Stimulated activated CD8-positive, alpha-beta memory T cell treated with anti-CD3 and anti-CD28 coated beads, Interleukin-15, amount 100 ng/mL, for 24 hours (primary cell): ENCODE data around the gene MTHFD2L.

Experiments used
- DNase-seq: peaks from one replicate; pipeline ENCODE4 v3.0.0-alpha.2; 2020; ENCODE audit warnings: low read depth

MTHFD2L gene

DNA sequence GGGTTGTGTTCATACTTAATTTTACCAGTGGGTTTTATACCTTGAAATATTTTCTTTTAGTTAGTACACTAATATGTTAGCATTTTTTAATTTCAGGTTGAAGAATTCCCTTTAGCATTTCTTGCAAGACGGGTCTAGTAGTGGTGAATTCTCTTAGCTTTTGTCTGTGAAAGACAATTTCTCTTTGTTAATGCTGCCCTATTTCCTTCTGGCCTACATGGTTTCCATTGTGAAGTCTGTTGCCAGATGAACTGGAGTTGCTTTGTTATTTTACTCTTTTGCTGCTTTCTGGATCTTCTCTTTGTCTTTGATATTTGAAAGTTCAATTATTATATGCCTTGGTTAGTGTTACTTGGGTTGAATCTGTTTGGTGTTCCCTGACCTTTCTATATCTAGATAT is 25.0 kb upstream of the MTHFD2L start:
- no peak for DNase-seq

DNA sequence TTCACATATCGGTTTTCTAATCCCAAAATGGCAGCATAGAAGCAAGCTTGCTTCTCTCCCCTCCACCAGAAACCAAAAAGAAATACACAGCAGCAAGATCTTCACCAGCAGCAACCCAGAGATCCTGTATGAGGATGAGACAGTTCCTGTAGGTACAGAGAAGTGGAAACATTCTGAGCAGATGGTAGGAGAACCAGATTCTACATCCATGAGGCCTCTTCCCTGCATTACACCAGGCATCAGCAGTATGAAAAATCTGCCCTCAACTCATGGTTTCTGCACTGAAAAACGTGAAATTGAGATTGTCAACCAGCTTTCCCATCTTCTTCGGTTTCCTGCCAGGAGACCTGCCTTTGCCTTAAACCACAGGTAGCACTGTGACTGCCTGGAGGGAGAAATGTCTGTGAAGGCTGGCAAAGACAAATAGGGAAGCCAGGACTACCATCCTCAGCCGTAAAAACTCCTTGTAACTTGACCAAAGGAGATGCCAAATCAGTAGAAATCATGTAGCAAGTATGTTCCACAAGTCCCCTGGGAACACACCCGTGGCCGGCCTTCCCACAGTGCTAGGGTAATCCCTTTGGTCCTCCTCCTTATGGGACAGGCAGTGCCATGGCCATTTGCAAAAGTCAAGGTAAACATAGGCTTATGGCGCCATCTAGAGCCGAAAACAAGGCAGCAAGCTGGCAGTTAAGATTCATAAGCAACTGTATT is 24.0 kb upstream of the MTHFD2L start:
- no peak for DNase-seq

DNA sequence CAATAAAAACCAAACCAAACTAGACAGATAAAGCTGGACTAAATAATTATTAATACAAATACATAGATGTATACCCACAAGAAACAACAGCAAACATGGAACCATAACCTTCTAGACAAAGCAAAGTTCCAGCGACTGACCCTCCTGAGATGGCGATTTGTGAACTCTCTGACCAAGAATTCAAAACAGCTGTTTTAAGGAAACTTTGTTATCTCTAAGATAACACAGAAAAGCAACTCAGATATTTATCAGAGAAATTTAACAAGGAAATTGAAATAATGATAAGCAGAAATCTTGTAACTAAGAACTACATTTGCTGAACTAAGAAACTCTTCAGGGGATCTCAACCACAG is 23.4 kb upstream of the MTHFD2L start:
- no peak for DNase-seq

DNA sequence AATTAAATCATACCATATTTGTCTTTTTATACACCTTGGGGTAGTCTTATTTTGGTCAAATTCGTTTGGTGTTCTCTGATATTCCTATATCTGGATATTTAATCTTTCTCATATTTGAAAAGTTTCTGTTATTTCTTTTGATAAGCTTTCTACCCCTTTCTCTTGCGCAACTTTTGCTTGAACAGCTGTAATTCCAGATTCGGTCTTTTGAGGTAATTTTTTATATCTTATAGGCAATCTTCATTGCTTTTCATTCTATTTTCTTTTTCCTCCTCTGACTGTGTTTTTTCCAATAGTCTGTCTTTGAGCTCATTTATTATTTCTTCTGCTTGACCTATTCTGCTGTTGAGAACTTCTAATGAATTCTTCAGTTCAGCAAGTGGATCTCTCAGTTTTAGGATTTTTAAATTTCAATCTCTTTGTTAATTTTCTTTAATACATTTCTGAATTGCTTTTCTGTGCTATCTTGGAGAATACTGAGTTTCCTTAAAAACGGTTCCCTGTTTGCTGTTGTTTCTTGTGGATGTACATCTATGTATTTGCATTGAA is 11.3 kb upstream of the MTHFD2L start:
- no peak for DNase-seq

DNA sequence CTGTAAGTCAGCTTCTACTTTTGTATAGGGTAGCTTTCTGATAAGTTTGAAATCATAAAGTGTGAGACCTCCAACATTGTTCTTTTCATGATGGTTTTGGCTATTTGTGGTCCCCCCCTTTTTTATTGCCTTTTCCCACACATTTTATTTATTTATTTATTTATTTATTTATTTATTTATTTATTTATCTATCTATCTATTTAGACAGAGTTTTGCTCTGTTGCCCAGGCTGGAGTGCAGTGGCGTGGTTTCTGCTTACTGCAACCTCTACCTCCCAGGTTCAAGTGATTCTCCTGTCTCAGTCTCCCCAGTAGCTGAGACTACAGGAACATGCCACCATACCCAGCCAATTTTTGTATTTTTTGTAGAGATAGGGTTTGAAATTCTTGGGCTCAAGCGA is 9.7 kb upstream of the MTHFD2L start:
- DNase-seq, result no peak

DNA sequence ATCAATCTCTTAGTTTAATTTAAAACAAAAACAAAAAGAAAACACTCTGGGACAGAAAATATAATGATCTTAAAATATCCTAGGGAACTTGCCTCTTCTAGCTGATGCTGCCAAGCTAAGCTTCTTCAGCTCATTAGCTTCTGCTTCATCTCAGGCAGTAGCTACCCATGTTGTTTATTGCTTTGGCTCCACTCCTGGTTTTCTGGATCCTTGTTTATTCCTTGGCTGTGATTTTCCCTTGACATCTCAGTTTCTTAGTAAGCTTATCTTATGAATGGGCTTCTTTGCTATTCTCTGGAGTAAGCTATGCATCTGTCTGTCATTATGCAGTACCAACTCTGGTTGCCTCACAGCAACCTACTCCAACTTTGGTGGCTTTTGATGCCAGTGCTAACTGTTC is 5.1 kb upstream of the MTHFD2L start:
- no peak for DNase-seq

DNA sequence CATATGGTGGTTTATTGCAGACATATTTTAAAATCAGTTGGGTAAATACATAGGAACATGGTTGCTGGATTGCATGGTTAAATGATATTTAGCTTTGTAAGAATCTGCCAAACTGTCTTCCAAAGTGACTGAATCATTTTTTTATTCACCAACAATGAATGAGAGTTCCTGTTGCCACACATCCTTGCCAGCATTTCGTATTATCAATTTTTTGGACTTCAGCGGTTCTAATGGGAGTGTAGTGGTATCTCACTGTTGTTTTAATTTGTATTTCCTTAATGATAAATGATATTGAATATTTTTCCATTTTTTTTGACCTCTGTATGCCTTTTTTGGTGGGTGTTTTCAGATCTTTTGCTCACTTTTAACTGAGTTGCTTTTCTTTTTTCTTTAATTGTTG is 1.4 kb upstream of the MTHFD2L start:
- DNase-seq, result no peak

DNA sequence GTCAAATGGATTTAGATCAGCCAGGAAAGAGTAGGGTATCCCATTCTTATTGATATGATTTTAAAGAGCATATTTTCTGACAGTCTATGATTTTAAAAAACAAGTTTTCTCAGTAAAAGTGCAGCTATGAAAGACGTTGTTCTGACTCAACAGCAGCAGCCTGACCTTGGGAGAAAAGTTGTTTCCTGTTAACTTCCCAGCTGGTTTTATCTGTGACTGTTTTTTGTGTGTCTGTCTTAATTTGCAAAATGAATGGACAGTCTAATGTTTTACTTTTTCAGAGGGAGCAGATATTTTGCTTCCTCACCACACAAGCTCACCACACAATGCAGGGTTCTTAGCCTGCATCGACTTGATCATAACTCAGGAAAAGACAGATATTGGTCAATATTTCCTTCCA is 764 bp upstream of the MTHFD2L start:
- DNase-seq, result no peak

DNA sequence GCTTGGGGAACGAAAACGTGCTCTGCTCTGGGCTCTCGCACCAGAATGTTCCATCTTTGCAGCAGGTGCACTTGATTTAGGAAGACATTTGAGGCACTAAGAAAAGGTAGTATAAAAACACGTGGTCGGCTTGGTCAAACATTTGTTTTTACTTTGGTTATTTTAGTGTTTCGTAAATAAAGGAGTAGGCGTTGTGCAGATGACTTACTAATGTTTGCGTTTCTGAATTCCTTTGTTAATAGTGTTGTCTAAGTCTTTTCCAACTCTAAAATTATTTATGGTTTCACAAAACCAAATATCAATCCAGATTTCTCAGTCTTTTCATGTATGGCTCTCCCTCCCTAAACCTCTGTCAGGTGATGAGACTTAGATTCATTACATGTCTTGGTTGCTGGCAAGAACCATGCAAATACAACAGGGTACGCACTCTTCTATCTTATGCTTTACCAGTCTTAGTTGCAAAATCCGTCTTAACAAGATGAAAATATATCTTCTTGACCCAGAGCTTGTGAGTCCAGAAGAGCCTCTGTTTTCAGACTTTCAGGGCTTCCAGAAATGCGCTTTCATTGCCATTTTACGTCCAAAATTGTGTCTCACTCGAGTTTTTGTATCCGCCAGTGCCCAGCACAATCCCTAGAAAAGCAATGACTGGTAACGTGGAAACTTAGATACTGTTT is 686 bp downstream of the MTHFD2L start:
- no peak for DNase-seq

DNA sequence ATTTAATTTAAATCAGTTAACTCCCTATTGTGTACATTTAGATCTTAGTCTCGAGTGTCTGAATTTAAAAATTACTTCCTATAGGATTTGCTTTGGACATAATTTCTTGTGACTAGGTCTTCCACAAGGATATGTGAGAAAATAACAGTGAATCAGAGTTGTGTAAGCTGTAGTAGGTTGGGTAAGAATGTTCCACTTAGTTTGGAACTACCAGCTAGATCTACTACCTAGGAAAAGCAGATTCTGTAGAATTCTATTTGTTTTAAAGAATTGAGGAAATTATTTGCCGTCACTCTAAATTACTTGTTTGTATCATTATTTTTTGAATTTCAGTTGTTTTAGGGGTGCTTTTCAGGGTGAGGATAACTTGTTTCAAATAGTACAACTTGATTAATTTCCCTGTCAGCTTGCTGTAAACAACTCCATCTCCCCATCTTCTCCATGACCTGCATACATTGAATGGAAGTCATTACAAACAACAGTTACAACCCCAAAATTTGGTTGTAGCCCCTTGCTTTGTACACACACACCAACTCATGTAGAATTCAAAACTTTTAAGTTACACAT is 1.3 kb downstream of the MTHFD2L start:
- no peak for DNase-seq

DNA sequence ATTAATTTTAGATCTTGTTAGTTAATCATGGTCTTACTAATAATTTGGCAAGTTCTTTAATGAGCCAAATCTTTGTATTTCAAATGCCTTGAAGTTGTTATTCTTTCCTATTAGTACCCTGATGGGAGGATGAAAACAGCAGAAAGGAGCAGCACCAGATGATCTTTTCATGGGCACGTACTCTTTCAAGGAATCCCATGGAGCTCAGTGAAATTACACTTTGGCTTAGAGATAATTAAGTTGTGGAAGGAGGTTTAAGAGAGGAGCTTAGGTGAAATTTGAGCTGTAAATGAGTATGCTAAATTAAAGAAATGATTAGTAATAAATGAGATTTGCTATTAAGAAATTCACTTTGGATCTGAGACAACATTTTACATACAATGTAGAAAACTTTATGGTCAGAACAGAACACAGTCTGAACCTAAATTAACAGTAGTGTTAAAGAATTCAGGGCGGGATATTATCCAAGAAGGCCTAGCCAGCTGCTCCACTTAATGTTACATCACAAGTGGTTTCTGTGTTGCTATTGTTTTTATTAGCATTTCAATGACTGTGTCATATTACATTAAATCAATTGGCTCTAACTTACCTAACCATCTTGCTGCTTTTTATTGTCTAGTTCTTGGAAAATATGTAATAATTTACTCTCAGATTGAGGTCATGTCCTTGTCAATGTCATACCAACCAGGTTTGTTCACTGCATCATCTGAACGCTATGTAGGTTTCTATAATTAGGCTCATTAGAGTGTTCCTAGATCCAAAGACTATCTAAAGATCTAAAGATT is 3.9 kb downstream of the MTHFD2L start:
- no peak for DNase-seq

DNA sequence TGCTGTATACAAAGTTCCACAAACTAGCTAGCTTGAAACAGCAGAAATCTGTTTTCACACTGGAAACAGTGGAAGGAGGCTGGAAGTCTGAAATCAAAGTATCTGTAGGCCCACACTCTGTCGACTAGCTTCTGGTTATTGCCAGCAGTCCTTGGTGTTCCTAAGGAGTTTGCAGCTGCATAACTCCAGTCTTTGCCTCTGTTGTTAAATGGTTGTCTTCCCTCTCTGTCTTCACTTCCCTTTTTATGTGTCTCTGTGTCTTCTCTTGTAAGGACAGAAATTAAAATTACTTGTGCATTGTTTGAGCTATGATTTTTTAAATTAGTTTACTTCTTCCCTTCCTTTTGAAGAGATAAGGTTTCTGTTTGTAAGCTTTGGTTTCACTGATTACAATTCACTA is 8.2 kb downstream of the MTHFD2L start:
- DNase-seq, result no peak

DNA sequence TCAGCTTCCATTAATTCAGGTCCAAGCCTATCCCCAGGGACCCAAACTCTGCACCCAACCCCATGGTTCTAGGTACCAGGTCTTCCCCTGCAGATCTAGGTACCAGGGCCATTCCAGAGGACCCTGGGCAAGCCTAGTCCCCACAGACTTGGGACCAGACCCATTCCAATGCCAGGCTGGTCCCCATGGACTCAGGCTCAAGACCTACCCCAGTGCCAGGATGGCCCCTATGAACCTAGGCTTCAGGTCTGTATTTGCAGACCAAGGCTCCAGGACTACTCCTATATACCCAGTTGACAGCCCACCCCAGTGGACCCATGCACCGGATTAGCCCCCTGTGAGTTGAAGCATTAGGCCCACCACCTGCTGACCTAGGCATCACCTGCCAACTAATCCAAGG is 8.9 kb downstream of the MTHFD2L start:
- no peak for DNase-seq

DNA sequence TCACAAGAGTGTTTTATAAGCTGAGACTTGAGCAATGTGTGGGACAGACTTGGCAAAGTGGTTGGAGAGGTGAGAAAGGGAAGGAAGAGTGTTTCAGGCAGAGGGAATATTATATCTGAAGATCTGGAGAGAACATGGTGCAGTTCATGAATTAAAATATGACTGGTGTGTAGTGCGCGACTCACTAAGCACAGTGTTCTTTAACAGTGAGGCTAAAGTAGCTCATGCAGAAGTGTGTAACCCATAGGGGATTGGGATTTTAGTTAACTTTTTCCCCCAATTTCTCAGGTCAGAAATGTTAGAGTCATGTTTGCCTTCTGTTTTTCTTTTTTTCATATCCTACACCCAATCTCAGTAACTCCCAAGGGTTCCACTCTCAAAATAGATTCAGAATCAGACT is 9.7 kb downstream of the MTHFD2L start:
- DNase-seq, result no peak

DNA sequence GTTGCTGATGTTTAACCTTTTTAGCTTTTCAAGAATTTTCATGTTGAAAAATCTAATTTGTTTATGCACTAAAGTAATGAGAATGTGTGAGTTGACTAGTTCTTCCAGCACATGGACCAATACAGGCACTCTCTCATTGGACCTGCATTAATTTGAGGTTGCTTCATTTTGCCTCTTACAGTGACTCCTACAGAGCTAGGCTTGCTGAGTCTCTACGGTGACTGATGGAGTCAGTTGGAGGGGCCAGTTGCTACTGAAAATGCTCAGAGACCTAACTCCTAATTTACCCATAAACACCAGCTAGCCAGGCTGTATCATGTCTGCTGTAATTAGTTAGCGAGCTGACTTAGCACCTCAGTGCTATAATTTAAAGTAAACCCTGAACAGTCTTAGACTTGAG is 10.9 kb downstream of the MTHFD2L start:
- no peak for DNase-seq

DNA sequence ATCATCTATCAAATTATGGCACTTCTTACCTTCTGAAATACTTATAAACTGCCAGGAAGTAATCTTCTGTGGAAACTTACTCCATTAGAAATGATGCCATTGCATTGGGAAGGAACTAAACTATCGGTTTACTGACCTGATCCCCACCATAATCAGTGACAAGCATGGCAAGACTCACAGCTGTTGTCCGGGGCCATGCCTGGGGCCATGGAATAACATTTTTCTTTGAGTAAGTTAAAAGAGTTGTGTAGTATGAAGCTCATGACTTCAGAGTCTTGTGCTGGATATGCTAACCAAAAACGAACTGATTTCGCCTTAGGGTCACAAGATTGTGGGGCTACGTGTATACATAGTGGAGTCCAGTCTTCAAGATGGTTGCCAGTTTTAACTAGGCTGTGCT is 15.4 kb downstream of the MTHFD2L start:
- DNase-seq, result no peak

DNA sequence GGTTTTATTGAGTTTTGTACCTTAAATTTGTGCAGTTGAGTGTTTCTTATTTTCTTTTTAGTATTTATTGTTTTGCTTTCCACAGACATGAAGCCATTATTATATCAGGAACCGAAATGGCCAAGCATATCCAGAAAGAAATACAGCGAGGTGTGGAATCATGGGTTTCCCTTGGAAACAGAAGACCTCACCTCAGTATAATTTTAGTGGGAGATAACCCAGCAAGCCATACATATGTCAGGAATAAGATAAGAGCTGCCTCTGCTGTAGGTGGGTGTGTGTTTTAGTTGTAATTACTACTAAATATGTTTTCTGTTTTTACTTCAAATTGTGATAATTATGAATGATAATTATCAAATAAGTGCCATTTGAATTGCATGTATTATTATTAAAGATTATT is 16.5 kb downstream of the MTHFD2L start:
- DNase-seq, result no peak

DNA sequence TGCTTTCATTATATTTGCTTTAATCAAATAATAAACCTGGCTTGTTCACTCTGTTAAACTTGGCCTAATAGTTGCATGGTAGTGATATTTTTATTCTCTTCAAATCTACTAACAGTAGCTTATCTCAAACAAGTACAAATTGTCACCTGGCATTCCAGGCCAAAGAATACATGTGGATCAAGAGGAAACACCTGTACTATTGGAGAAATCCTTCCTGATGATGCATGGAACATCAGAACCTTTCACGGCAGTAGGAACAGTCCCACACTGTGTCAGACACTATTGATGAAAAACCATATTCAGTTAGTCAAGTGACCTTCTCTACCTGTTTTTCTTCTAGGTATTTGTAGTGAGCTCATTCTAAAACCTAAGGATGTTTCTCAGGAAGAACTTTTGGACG is 17.0 kb downstream of the MTHFD2L start:
- no peak for DNase-seq

DNA sequence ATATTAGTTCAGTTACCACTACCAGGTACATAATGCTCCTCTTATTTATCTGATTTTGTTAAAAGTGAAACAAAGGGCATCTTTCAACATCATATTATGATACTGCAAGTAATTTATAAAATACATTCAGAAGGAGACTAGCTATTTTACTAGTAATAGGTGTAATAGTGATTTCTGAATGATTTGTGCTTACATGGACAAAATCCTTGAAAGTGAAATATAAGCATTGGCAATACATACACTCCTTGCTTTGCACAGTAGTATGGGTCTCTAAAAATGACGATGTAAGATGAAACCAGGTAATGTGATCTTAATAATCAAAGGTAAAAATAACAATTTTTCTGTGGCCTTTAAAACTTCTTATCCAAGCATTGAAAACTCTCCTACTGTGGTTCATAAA is 17.5 kb downstream of the MTHFD2L start:
- DNase-seq, result no peak

DNA sequence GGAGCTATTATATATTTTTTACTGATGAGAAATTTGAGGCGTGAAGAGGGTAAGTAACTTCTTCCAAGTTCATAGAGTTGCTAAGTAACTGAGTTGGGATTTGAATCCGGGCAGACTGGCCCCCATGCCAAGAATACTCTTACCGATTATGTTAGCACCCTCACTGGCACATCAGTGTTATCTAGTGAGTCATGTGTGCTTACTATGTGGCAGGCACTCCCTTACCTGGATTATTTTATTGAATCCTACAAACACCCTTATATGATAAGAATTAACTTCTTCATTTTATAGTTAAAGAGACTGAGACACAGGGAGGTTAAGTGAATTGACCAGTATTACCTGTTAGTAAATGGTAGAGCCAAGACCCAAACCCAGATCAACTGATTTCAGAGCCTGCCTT is 20.9 kb downstream of the MTHFD2L start:
- DNase-seq, result no peak

DNA sequence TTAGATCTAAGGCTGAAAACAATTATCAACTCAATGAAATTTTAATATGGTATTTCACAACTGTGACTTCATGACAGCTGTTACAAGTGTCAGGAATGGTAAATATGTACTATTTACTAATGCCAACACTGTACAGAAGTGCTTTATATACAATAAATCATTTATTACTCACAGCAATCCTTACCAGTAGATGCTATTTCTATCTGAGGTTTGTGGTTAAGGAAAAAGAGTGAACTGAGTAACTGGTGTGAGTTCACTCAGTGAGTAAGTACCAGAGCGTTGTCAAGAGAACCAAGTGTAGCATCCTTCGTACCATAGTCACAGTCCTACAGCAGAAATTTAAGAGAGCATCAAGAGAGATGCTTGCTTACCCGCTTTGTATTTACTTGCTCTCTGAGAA is 23.3 kb downstream of the MTHFD2L start:
- DNase-seq, result no peak

DNA sequence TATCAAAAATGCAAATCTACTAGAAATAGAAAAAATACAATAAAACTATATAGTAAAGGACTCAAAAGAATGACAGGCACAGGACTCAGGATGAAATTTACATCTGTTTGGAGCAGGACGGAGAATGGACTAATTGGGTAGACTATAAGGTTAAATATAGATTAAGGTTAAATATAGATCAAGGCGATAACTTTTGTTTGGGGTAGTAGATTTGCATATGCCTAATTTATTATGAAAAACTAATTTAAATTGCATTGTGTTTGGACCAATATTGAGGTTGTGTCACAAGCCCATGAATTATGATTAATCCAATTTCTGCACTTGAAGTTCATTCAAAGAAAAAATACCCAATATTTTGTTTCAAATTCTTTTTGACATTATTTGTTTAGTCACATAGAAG is 31.0 kb downstream of the MTHFD2L start:
- DNase-seq, result no peak
